Measurements from ENCODE around the gene TMBIM1.

Gene TMBIM1

GRCh38 chr2:218293715-218294429 is 1.6 kb upstream of the TMBIM1 start:
- in situ Hi-C loops (cut with MboI; ENCODE audit: low sequenced_read_pairs) = loop anchor here (25.0 kb wide), 1 partner anchor 543 kb away; the partner anchor contains the start of gene PRKAG3

GRCh38 chr2:218291318-218292047 is 820 bp downstream of the TMBIM1 start:
- in situ Hi-C loops (cut with MboI; ENCODE audit: low sequenced_read_pairs) = loop anchor here (25.0 kb wide), 1 partner anchor 546 kb away; the partner anchor contains the start of gene PRKAG3

GRCh38 chr2:218290316-218291261 is 1.7 kb downstream of the TMBIM1 start:
- in situ Hi-C loops (cut with MboI; ENCODE audit: low sequenced_read_pairs) = loop anchor here (25.0 kb wide), 1 partner anchor 547 kb away; the partner anchor contains the start of gene PRKAG3

- in situ Hi-C loops (cut with MboI; ENCODE audit: low sequenced_read_pairs) = loop anchor here (25.0 kb wide), 1 partner anchor 548 kb away; the partner anchor contains the start of gene PRKAG3
These were observed 2.5 kb downstream of the TMBIM1 start for GRCh38 chr2:218289639-218290315.

GRCh38 chr2:218286570-218287459 is 5.5 kb downstream of the TMBIM1 start:
- in situ Hi-C loops (cut with MboI; ENCODE audit: low sequenced_read_pairs) = loop anchor here (25.0 kb wide), 1 partner anchor 550 kb away; the partner anchor contains the start of gene PRKAG3

- in situ Hi-C loops (cut with MboI; ENCODE audit: low sequenced_read_pairs) = loop anchor here (25.0 kb wide), 1 partner anchor 552 kb away; the partner anchor contains the start of gene PRKAG3
These were observed 6.7 kb downstream of the TMBIM1 start for GRCh38 chr2:218285604-218286003.

GRCh38 chr2:218284106-218284811 is 8.0 kb downstream of the TMBIM1 start:
- in situ Hi-C loops (cut with MboI; ENCODE audit: low sequenced_read_pairs) = loop anchor here (25.0 kb wide), 1 partner anchor 553 kb away; the partner anchor contains the start of gene PRKAG3

DNA sequence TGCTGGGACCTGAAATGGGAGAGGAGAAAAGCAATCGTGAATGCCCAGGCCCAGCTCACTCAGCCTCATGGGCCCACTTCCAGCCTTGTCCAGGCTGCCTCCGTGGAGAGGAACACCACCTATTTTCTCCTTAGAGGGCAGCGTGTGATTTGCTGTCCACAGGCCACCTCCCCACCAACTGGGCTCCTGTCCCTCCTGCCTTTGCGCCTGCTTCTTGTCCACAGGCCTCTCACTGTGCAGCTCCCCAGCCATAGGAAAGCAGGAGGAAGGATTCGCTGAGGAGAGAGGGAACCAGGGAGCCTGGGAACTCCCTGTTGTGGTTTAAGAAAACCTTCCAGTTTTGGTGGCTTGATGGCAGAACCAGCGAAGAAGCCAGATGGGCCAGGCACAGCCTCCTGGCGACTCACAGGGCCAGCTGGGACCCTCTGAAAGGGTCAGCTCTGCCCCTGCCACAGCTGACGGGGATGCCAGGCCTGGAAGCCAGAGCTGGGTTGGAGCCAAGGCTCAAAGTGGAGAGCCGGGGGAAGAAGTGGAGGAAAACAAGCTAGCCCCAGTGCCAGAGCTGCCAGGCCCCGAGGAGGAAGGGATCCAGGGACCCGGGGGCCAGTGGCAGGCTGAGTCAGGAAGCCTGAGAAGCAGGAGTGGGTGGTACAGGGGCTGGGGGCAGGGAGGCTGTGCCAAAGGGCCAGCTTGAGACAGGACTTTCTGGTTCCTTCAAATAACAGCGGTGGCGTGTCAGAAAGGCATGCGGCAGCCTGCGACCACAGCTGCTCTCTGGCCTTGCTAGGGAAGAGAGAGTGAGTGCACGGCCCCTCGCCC is 9.9 kb downstream of the TMBIM1 start:
- in situ Hi-C loops (cut with MboI; ENCODE audit: low sequenced_read_pairs) = loop anchor here (25.0 kb wide), 1 partner anchor 555 kb away; the partner anchor contains the start of gene PRKAG3

DNA sequence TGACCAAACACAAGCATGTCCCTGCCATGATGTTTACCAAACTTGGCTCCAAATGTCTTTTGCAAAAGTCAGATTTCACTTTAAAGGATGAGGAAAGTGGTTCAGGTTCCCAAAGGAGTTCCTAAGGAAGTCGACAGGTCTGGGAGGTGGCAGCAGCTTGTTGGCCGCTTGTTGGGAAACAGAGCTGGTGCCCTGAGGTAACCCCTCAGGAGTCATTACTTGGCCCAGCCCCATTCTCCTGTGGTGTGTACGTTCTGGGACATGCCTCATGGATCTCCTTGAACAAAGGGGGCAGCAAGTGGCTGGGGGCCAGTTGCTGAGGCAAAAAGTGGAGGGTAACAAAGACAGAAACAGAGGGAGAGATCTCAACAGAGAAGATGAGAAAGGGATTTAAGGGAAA is 10.9 kb downstream of the TMBIM1 start:
- in situ Hi-C loops (cut with MboI; ENCODE audit: low sequenced_read_pairs) = loop anchor here (25.0 kb wide), 1 partner anchor 556 kb away; the partner anchor contains the start of gene PRKAG3

DNA sequence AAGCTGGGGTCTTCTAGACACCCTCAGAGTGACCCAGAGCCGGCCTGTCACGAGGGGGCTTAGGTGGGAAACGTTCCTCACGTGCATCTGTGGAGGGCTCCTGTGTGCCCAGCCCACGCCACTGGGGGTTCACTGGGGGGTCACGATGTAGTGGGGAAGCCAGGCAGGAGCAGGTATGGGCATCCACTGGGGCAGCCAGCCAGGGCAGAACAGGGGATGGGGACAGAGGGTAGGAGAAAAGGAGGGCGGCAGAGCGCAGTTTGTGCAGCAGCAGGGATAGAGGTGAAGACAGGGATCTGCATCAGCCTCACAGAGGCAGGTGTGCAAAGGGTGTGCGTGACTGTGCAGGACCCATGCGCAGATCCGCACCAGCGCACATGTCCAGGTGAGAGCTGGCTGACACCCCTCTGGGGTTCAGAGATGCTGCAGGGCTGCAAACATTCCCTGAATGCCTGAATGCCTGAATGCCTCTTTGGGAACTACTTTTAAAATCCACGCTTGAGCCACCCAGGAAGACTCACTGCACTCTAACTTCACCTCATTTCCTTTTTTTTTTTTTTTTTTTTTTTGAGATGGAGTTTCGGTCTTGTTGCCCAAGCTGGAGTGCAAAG is 11.9 kb downstream of the TMBIM1 start:
- in situ Hi-C loops (cut with MboI; ENCODE audit: low sequenced_read_pairs) = loop anchor here (25.0 kb wide), 1 partner anchor 557 kb away; the partner anchor contains the start of gene PRKAG3

DNA sequence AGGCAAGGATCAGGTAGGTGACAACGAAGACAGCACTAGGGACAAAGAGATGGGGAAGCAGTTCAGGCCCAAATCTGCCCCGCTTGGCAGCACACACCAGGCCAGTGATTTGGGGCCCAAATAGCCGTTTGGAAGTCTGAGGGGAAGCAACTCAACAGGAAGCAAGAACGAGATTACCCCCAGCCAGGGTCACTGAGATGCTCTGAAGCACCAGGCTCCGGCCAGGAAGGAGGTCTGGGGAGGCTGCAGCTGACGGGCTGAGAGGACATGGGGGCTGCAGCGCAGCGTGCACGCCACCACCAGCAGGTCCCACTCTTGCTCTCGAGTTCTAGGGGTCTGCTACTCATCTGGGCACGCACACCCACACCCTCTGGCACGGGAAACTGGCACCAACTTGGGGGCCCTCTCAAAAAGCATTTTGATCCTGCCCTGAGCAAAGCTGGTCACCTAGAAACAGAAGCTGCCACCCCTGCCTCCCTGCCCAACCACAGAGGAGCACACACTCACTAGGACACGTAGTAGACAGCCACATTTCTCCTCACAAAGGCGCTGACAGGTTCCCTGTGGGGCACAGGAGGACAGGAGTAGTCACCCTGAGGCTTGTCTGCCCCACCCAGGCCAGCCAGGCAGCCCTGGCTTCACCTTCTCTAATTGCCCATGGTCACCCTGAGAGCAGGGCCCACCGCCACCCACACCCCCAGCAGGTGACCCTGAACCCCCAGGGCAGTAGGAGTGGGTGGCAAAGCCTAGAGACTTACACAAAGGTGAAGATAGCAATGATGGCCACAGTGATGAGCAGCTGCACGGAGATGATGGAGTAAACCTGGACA is 13.6 kb downstream of the TMBIM1 start:
- in situ Hi-C loops (cut with MboI; ENCODE audit: low sequenced_read_pairs) = loop anchor here (25.0 kb wide), 1 partner anchor 559 kb away; the partner anchor contains the start of gene PRKAG3

DNA sequence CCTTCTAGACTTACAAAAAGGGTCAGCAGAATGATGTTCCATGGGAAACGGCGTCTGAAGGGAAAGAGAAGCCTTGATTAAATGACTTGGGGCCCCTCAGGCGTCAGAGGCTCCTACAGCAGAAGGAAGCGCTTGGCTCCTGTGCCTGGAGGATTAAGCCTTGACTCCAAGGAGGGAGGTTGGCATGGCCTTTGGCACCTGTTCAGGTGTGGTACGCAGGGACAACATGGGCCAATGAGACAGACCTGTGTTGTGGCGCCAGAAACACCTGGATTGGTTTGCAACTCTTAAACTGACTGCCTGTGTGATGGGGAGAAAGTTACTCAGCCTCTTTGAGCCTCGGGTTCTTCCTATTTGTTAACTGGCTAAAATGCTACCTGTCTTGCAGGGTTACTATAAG is 14.4 kb downstream of the TMBIM1 start:
- in situ Hi-C loops (cut with MboI; ENCODE audit: low sequenced_read_pairs) = loop anchor here (25.0 kb wide), 1 partner anchor 559 kb away; the partner anchor contains the start of gene PRKAG3

GRCh38 chr2:218276986-218277755 is 15.1 kb downstream of the TMBIM1 start:
- in situ Hi-C loops (cut with MboI; ENCODE audit: low sequenced_read_pairs) = loop anchor here (25.0 kb wide), 1 partner anchor 560 kb away; the partner anchor contains the start of gene PRKAG3

DNA sequence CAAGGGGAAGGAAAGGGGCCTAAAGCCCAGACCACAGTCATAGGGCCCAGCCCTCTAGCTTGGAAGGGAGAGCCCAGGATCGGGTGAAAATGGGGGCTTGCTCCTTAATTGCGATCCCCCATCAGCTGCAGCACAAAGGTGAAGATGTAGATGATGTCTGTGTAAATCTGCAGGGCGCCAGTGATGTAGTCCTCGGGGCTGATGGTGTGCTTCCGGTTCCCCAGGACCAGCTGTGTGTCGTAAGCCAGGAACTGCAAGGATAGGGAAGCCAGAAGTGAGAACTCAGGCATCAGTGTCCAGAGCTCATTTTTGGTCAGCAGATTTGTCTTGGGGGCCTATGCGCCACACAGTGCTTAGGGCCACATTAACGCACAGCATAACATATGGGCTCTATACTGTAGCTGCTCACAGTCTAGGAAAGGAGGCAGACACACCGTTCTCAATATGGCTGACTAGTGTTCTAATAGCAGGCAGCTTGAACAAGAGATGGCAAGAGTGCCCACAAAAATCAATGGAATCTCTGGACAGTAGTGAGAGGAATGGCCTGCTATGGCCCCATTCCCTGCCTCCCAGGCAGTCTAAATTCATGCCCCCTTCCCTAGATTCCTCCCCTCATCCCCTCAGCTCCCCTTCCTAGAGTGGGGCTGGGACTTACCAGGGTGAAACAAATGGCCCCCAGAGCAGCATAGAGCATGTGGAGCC is 16.8 kb downstream of the TMBIM1 start:
- in situ Hi-C loops (cut with MboI; ENCODE audit: low sequenced_read_pairs) = loop anchor here (25.0 kb wide), 1 partner anchor 562 kb away; the partner anchor contains the start of gene PRKAG3

Data from HL-60/S4 treated with retinoic acid at 250 ng/mL for 4 days and 3 days (cell line).